AG10803 (cell line): ENCODE results near the gene CXorf66.
A peak's percentile ranks its signal among the peaks of the same experiment; 100 is the strongest.

Source experiments
- DNase-seq: peaks from one replicate; pipeline ENCODE4 v3.0.0; 2010; ENCODE audit warnings: low read depth
- H3K4me3 ChIP-seq: 2 replicates; pipeline ENCODE4 v1.5.1; 2011; ENCODE audit warnings: mild to moderate bottlenecking, low read length, control low read depth
- TF ChIP-seq, protein P1 (sequence below): conservative IDR thresholded peaks from 2 replicates; pipeline ENCODE4 v1.5.1; 2011; ENCODE audit warnings: mild to moderate bottlenecking, low read length, control low read depth, inconsistent platforms

CXorf66 gene

DNA sequence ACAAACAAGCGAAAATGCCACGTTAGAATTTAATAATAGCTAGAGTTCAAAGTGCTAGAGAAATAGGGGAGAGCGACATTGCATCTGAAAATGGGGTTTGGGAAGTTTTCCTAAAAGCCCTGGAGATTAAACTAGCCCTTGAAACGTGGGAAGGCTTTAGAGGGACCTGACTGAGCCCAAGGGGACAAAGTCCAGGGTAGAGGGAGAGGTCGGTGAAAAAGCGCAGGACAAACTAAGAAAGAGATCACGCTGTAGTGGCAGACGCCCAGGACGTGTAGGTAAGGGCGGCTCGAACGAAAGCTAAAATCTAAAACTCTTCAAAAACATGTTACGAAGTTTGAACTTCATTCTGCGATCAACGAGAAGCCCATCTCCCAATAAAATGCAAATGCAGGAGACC lies 31.4 kb downstream of the CXorf66 start:
- DNase-seq = no peak
- TF ChIP-seq, protein P1, sequence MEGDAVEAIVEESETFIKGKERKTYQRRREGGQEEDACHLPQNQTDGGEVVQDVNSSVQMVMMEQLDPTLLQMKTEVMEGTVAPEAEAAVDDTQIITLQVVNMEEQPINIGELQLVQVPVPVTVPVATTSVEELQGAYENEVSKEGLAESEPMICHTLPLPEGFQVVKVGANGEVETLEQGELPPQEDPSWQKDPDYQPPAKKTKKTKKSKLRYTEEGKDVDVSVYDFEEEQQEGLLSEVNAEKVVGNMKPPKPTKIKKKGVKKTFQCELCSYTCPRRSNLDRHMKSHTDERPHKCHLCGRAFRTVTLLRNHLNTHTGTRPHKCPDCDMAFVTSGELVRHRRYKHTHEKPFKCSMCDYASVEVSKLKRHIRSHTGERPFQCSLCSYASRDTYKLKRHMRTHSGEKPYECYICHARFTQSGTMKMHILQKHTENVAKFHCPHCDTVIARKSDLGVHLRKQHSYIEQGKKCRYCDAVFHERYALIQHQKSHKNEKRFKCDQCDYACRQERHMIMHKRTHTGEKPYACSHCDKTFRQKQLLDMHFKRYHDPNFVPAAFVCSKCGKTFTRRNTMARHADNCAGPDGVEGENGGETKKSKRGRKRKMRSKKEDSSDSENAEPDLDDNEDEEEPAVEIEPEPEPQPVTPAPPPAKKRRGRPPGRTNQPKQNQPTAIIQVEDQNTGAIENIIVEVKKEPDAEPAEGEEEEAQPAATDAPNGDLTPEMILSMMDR = no peak
- peak overlapping the region; percentile 66 for H3K4me3 ChIP-seq

DNA sequence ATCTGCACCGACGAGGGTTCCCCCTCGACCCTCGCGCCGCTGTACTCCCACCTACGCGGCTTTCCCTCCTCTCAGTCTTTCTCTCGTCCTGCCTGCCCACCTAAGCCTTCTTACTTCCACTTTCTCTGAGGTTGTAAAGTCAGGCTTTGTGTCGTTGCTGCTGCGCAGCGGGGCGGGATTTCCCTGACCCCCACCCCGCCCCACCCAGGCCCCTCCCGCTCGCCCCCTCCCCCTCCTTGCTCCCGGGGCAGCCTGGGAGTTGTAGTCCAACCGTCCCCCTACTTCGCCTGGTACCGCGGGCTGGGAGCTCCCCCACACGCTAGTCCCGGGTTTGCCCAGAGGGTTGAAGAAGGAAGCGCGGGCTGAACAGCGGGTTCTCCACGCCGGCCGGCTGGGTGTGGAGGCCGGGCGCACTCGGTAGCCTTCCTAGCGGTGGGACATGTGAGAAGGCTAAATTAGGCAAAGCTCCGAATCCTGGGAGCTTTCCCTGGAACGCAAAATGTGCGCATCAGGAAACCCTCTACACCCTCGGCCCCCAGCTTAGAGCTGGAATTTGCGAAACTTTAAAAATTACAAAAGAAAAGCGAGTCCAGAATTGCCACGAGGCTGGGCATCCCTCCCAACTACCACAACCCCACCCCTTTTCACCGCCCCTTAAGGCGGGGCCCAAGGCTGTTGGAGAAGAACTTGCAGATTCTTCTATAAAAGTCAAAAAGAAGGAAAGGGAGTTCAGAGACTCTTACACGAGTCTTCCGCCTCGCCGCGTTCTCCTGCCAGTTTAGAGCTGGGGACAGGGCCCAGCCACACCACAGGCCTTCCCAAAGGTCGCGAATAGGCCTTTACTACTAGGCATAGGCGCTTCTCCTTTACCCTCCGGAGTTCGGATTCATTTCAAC lies 32.2 kb downstream of the CXorf66 start, which contains the start of gene ATP11C:
Gene ATP11C, minus strand, starts transcription at position 153 of the 896 bp plus-strand sequence. CDS start 1,011 bp downstream, outside the sequence.
- DNase-seq = peak; percentile 85
- TF ChIP-seq, protein P1 = no peak
- H3K4me3 ChIP-seq = peak within 1 kb of the TSS; percentile 71

DNA sequence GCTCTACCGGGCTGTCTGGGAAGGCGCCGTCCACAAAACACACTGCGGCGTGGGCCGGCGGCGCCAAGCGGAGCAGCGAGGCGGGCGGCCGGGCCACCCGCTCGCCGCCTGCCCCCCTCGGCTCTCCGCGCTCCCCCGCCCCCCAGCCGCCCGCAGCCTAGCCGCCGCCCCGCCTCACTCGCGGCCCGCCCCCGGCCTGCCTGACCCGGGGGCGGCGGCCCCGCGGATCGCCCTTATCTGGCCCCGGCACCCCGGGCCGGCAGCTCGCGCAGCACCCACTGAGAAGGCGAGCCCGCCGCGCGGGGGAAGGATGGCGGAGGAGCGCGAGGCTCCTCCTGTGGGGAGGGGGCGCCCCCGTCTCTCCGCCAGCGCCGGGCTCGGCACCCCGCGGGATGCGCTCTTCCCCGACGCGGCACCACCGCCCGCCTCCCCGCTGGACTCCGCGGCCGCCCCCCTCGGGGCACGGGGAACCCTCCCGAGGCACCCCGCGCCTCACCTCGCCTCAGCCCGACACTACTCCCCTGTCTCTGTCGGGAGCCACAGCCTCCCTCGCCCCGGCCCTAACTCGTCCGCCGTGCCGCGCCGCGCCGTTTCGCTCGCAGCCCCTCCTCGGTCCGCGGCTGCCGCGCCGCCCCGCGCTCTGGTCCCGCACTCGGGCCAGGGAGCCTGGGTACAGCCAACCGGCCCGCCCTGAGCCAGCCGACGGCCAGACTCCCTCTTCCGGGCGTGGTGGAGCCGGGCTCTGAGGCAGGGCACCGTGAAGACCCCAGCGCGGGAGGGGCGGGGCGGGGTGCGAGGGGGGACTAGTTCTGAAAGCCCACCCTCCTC lies 33.0 kb downstream of the CXorf66 start:
- DNase-seq = peak; percentile 30
- TF ChIP-seq, protein P1 = no peak

DNA sequence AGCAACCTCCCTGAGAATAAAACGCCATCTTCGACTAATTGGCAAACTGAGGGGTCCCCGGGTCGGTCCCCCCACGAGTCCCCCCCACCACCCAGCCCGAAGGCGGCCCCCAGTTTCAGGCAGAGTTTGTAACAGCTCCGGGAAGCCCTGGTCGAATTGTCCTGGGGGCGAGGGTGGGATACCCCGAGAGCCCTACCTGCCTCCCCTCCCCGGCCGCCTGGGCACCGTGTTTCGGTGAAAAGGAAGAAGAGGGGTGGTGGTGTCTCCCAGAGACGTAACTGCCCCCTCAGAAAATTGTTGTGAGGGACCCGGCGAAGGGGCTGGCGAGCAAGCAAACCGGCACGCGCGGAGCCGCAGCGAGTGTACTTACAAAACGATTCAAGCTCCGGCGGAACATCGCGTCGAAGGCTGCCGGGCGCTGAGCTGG lies 33.7 kb downstream of the CXorf66 start:
- no peak for DNase-seq
- H3K4me3 ChIP-seq = peak overlapping the region; percentile 71
- TF ChIP-seq, protein P1 = no peak

More for the DNA sequence above, 33.0 kb downstream of the CXorf66 start:
- peak overlapping the region; percentile 71 for H3K4me3 ChIP-seq

DNA sequence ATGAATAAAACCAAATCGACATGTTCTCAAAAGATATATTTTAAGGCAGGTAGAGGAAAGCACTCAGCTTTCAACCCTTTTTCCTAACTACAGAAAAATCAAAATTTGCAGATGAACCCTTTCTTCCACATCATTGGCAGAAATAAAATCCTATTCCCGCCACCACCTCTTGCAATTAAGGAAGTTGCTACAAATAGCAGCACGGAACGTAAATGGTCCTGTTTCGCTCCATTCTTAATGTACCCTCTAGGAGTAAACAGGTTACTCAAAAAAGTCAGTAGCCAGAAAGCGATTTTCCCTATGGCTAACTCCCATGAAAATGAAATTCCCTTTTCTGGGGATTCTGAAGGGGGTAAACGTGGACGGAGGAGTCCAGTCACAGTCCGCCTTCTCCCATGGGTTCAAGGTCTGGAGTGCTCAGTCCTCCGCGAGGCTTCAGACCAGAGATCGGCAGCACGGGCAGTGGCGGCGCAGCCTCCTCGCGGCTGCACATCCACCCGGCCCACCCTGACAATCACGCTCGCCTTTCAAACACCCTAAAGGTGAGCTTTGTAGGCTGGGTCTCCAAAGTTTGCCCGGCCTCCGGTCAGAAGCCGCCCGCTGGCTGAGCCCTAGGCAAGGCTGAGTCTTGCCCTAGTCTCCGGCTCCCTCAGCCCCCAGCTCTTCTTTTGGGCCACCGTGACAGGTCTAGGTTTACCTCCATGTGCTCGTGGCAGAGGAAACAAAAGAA lies 34.2 kb downstream of the CXorf66 start:
- no peak for DNase-seq
- peak overlapping the region; percentile 71 for H3K4me3 ChIP-seq
- TF ChIP-seq, protein P1 = no peak

DNA sequence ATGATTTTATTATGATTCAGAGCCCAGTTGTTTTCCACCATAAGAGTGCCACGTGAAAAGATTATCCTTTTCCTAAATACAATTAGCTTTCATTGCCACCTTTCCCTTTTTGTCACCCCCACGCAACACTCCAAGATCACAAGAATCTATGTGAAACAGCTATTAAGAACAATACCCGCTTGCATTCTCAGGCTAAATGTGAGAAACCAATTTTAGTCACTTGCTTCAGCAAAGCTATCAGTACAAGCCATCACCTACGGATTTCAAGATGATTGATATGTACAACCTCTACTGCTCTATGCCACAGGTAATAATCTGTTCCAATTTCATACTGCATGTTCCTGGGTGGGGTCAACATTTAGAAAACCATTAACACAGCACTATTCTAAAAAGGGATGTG lies 34.9 kb downstream of the CXorf66 start:
- peak overlapping the region; percentile 71 for H3K4me3 ChIP-seq
- DNase-seq = no peak
- TF ChIP-seq, protein P1 = no peak
